ENCODE results near the gene PRDM16. TPM values are rescaled to one million over a fixed set of nuclear protein-coding genes. Genes with fewer than 3 reads are reported as not detected.

PRDM16 gene
- total RNA-seq, 1 experiment from 2014 or later: 22.3 TPM

- intact Hi-C loops (cut with micrococcal nuclease; ENCODE audit: unreplicated experiment): no loop called here
- CTCF ChIA-PET: interaction anchor here (0.6 to 2.5 kb wide), 2 partner anchors 12 to 18 kb away, joined by 3 to 21 read pairs; no protein-coding TSS in a partner anchor
- Histone ChIP-seq H3K27ac (ENCODE audit: low read length) (no peak overlapping the region), H3K4me1 (ENCODE audit: control insufficient read depth, insufficient read depth, low read length) (peaks cover 16% of the 10 kb centered on the region), H3K4me3 (ENCODE audit: low read depth in 2 of 2, low read length in 2 of 2) (no peak overlapping the region), H3K27me3 (ENCODE audit: control insufficient read depth, insufficient read depth, low read length) (no peaks in the 10 kb centered on the region), H3K36me3 (ENCODE audit: control insufficient read depth, insufficient read depth, low read length) (no peaks in the 10 kb centered on the region), H3K9me3 (ENCODE audit: control insufficient read depth, insufficient read depth, low read depth, low read length) (no peaks in the 10 kb centered on the region)
- TF ChIP-seq CTCF (IDR thresholded peaks at IDR 0.05): no peak
- no peak for TF ChIP-seq SIN3A (IDR thresholded peaks at IDR 0.05; ENCODE audit: borderline replicate concordance, insufficient read depth, low read depth, low read length)
- no TSS peak for BruUV-seq (replicated peaks)
- POLR2A ChIA-PET: no interaction called here
- no peak for DNase-seq (ENCODE audit: low read depth, low spot score)
- peak; percentile 2; the same call in 1 of the 2 replicates for ATAC-seq
- in situ Hi-C loops (cut with HindIII; ENCODE audit: low pct_unique_long_range_greater_than_20kb, low sequenced_read_pairs): no loop called here
Observed at GRCh38 chr1:3470650-3471355, 401.8 kb downstream of the PRDM16 start.

- Histone ChIP-seq H3K9me3 (ENCODE audit: control insufficient read depth, insufficient read depth, low read depth, low read length) (no peaks in the 10 kb centered on the region), H3K36me3 (ENCODE audit: control insufficient read depth, insufficient read depth, low read length) (no peaks in the 10 kb centered on the region), H3K27ac (ENCODE audit: low read length) (no peak overlapping the region), H3K27me3 (ENCODE audit: control insufficient read depth, insufficient read depth, low read length) (no peaks in the 10 kb centered on the region), H3K4me3 (ENCODE audit: low read depth in 2 of 2, low read length in 2 of 2) (no peak overlapping the region), H3K4me1 (ENCODE audit: control insufficient read depth, insufficient read depth, low read length) (peaks cover 22% of the 10 kb centered on the region)
- DNase-seq (ENCODE audit: low read depth, low spot score) (no peak), ATAC-seq (peak; percentile 62)
- POLR2A ChIA-PET: no interaction called here
- in situ Hi-C loops (cut with HindIII; ENCODE audit: low pct_unique_long_range_greater_than_20kb, low sequenced_read_pairs) (no loop called here), intact Hi-C loops (cut with micrococcal nuclease; ENCODE audit: unreplicated experiment) (no loop called here)
- CTCF ChIA-PET: interaction anchor here (0.6 to 2.5 kb wide), 3 partner anchors 10 to 19 kb away, joined by 3 to 21 read pairs (median 3); no protein-coding TSS in a partner anchor
- TF ChIP-seq REST (IDR thresholded peaks at IDR 0.05; ENCODE audit: insufficient read depth in 1 of 2, low read depth in 2 of 2, low read length in 1 of 2): no peak
- no peak; the same call in 1 of the 2 replicates for TF ChIP-seq CTCF (IDR thresholded peaks at IDR 0.05)
- TF ChIP-seq TCF7L2 (IDR thresholded peaks at IDR 0.05; ENCODE audit: low read depth, low read length): no peak
- TF ChIP-seq SIN3A (IDR thresholded peaks at IDR 0.05; ENCODE audit: borderline replicate concordance, insufficient read depth, low read depth, low read length): no peak
- no peak for TF ChIP-seq POLR2AphosphoS5 (IDR thresholded peaks at IDR 0.05; ENCODE audit: low read depth, low read length)
- BruUV-seq (replicated peaks): no TSS peak
Observed at GRCh38 chr1:3471356-3472087, 402.5 kb downstream of the PRDM16 start.
